Mammary microvascular endothelial cell (primary cell): ENCODE results near the gene IGHMBP2. TPM values are rescaled to one million over a fixed set of nuclear protein-coding genes. Genes with fewer than 3 reads are reported as not detected.

ENCODE experiments used
- total RNA-seq: library from RNA; depleted of rRNA; stranded (reverse); fragments of >200 nt; gene quantifications from 2 replicates; pipeline ENCODE4 v1.2.3, GENCODE V29; 2015

IGHMBP2 gene
- total RNA-seq = 10.3 and 11.4 TPM in 2 replicates

GRCh38 chr11:68903288-68904247 is at the start of gene IGHMBP2, which contains the start of gene MRPL21:
TSS of gene IGHMBP2 (plus strand) at chr11:68903891. CDS start at chr11:68903953, 62 bp downstream.
TSS of gene MRPL21 (minus strand) at chr11:68903832. CDS start at chr11:68903810, 22 bp downstream.

GRCh38 chr11:68980776-68981065 is 77.0 kb downstream of the IGHMBP2 start, which contains the start of gene MRGPRD:
TSS of gene MRGPRD (minus strand) at chr11:68980986. CDS start at chr11:68980986, 0 bp downstream.

Other genes with a start within 250 kb of the IGHMBP2 start
- 6.8 and 9.1 TPM in 2 replicates for gene GAL, start 219.3 kb upstream of the IGHMBP2 start, total RNA-seq
- 2.5 and 5.3 TPM in 2 replicates for gene TESMIN, start 152.4 kb upstream of the IGHMBP2 start, total RNA-seq
- 27.2 and 29.8 TPM in 2 replicates for gene CPT1A, start 62.0 kb upstream of the IGHMBP2 start, total RNA-seq
- 59.8 and 65.5 TPM in 2 replicates for gene MRPL21, start 59 bp upstream of the IGHMBP2 start, total RNA-seq
- gene MRGPRD, start 77.1 kb downstream of the IGHMBP2 start, total RNA-seq = not detected in 2 replicates
- gene MRGPRF, start 109.4 kb downstream of the IGHMBP2 start, total RNA-seq = 0.07 TPM in 1 of 2 replicates, not detected in the other
- 4.6 and 6.5 TPM in 2 replicates for gene TPCN2, start 145.0 kb downstream of the IGHMBP2 start, total RNA-seq